Fibroblast of lung (primary cell): ENCODE measurements around the gene ARIH2. TPM values are rescaled to one million over a fixed set of nuclear protein-coding genes. Genes with fewer than 3 reads are reported as not detected.

ENCODE experiments used
- DNase-seq, 2 donors: peaks; one replicate each; pipeline versions ENCODE4 v3.0.0 to v3.0.0-alpha.2; 2010; ENCODE audit warnings: low read depth in 2 of 2
- H2AFZ ChIP-seq: 2 replicates; pipeline ENCODE4 v1.5.1; 2012; ENCODE audit warnings: low read length, control low read depth, inconsistent platforms
- H3K27ac ChIP-seq: 2 replicates; pipeline ENCODE4 v1.5.1; 2011; ENCODE audit warnings: low read length, control low read depth; ENCODE audit not compliant: insufficient read depth
- H3K27me3 ChIP-seq: 2 replicates; pipeline ENCODE4 v1.5.1; 2011; ENCODE audit warnings: mild to moderate bottlenecking, low read length; ENCODE audit not compliant: control insufficient read depth, insufficient read depth
- H3K36me3 ChIP-seq: 2 replicates; pipeline ENCODE4 v1.5.1; 2011; ENCODE audit warnings: low read length; ENCODE audit not compliant: control insufficient read depth, insufficient read depth
- H3K4me1 ChIP-seq: 2 replicates; pipeline ENCODE4 v1.5.1; 2011; ENCODE audit warnings: low read length; ENCODE audit not compliant: control insufficient read depth, insufficient read depth; ENCODE audit errors: extremely low read depth
- H3K4me2 ChIP-seq: 2 replicates; pipeline ENCODE4 v1.5.1; 2011; ENCODE audit warnings: low read length, control low read depth; ENCODE audit not compliant: insufficient read depth; ENCODE audit errors: extremely low read depth
- H3K4me3 ChIP-seq, 4 experiments: fragments of 200-600 bp in 1 of 4; sonication (generic) in 1 of 4; replicated peaks in 1 of 4; 2 replicates each; pipeline ENCODE4 v1.5.1; 2011 to 2016; ENCODE audit warnings: low read length in 4 of 4, low read depth in 3 of 4, mild to moderate bottlenecking in 3 of 4, control low read depth in 2 of 4, inconsistent platforms in 1 of 4, mixed read lengths in 1 of 4; ENCODE audit not compliant: insufficient read depth in 1 of 4; ENCODE audit errors: control extremely low read depth in 1 of 4
- H3K79me2 ChIP-seq: 2 replicates; pipeline ENCODE4 v1.5.1; 2012; ENCODE audit warnings: mild to moderate bottlenecking, low read length, inconsistent platforms; ENCODE audit not compliant: control insufficient read depth, insufficient read depth
- H3K9ac ChIP-seq: 2 replicates; pipeline ENCODE4 v1.5.1; 2011; ENCODE audit warnings: mild to moderate bottlenecking, low read length, control low read depth; ENCODE audit not compliant: insufficient read depth
- H3K9me3 ChIP-seq: 2 replicates; pipeline ENCODE4 v1.5.1; 2012; ENCODE audit warnings: low read depth, low read length; ENCODE audit not compliant: control insufficient read depth, insufficient read depth
- H4K20me1 ChIP-seq: 2 replicates; pipeline ENCODE4 v1.5.1; 2011; ENCODE audit warnings: low read length; ENCODE audit not compliant: control insufficient read depth, insufficient read depth; ENCODE audit errors: extremely low read depth
- EZH2 ChIP-seq: IDR thresholded peaks from 2 replicates; pipeline ENCODE4 v1.5.1; 2012; ENCODE audit warnings: low read length, control low read depth, mild to moderate bottlenecking; ENCODE audit errors: missing control alignments
- polyA plus RNA-seq, 2 donors: library from polyadenylated mRNA; depleted of rRNA in 1 of 2; stranded (reverse) in 1 of 2; unstranded in 1 of 2; fragments of >200 nt; gene quantifications; 2 replicates each; pipeline ENCODE4 v1.2.1, GENCODE V29; 2011 to 2012; ENCODE audit warnings: missing spikeins in 1 of 2
- total RNA-seq: library from RNA; depleted of rRNA; stranded (reverse); fragments of >200 nt; gene quantifications from 2 replicates; pipeline ENCODE4 v1.2.1, GENCODE V29; 2014
- TF ChIP-seq, protein P1 (sequence below), 2 donors: IDR thresholded peaks in 1 of 2; conservative IDR thresholded peaks in 1 of 2; 1 replicate in 1 of 2; 2 replicates in 1 of 2; pipeline ENCODE4 v1.5.1; 2011 to 2012; ENCODE audit warnings: low read length in 2 of 2, control low read depth in 1 of 2, inconsistent platforms in 1 of 2, low read depth in 1 of 2, mild to moderate bottlenecking in 1 of 2

Gene ARIH2
- total and polyA plus RNA-seq, 2 donors (not counting 1 experiment from before 2014, with no cell fraction given), result 71.4 to 91.7 TPM

DNA sequence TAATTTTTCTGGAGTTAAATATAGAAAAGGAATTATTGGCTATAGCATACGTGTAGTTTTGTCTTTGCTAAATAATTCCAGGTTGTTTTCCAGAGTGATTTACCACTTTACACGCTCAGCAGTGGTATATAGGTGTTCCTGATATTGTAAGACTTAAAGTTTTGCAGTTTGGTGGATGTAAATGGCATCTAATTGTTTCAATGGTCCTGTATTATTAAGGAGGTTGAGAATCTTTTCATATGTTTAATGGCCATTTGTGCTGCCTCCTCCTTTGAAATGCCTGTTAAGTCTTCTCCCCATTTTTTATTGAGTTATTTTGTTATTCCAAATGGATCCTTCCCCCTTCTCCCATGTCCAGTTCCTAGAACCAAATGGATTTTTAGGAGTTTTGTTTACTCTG is 44.9 kb downstream of the ARIH2 start:
- no peak for TF ChIP-seq EZH2
- TF ChIP-seq, protein P1, sequence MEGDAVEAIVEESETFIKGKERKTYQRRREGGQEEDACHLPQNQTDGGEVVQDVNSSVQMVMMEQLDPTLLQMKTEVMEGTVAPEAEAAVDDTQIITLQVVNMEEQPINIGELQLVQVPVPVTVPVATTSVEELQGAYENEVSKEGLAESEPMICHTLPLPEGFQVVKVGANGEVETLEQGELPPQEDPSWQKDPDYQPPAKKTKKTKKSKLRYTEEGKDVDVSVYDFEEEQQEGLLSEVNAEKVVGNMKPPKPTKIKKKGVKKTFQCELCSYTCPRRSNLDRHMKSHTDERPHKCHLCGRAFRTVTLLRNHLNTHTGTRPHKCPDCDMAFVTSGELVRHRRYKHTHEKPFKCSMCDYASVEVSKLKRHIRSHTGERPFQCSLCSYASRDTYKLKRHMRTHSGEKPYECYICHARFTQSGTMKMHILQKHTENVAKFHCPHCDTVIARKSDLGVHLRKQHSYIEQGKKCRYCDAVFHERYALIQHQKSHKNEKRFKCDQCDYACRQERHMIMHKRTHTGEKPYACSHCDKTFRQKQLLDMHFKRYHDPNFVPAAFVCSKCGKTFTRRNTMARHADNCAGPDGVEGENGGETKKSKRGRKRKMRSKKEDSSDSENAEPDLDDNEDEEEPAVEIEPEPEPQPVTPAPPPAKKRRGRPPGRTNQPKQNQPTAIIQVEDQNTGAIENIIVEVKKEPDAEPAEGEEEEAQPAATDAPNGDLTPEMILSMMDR (conservative IDR thresholded peaks at IDR 0.05 in 1 of 2, IDR thresholded peaks at IDR 0.05 in 1 of 2; ENCODE audit: low read depth in 1 of 2, low read length in 2 of 2), result no peak
- H3K9ac ChIP-seq, result no peak overlapping the region
- H4K20me1 ChIP-seq, result no peaks in the 10 kb centered on the region
- H3K4me3 ChIP-seq, result no peak overlapping the region
- H3K9me3 ChIP-seq, result no peaks in the 10 kb centered on the region
- no peak overlapping the region for H3K4me2 ChIP-seq
- H3K4me1 ChIP-seq, result no peaks in the 10 kb centered on the region
- H3K27ac ChIP-seq, result no peak overlapping the region
- no peak overlapping the region for H2AFZ ChIP-seq
- peaks cover 4% of the 10 kb centered on the region for H3K36me3 ChIP-seq
- no peaks in the 10 kb centered on the region for H3K79me2 ChIP-seq
- no peak for DNase-seq
- H3K27me3 ChIP-seq, result no peaks in the 10 kb centered on the region

DNA sequence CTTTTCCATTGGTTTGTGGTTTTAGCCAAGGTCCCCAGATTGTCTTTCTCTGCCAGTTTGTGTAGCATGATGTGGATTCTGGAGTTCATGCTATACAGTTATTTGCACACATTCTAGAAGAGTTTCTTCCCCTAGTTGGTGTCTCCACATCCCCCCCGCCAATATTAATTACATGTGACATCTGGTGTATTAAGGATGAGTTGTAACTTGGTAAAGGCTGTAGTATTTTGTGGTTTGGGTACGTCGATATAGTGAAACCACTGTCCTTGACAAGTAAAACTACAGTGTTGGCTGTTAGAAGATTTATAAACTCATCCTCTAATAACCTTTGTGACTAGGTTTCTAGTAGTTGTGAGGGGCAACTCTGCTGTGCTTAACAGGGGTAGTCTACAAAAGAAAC is 47.7 kb downstream of the ARIH2 start:
- Histone ChIP-seq H3K79me2 (no peaks in the 10 kb centered on the region), H3K27me3 (no peaks in the 10 kb centered on the region), H4K20me1 (no peaks in the 10 kb centered on the region), H2AFZ (no peak overlapping the region), H3K9ac (no peak overlapping the region), H3K27ac (no peak overlapping the region), H3K4me2 (no peak overlapping the region), H3K4me3 (no peak overlapping the region), H3K36me3 (peaks cover 8% of the 10 kb centered on the region), H3K9me3 (no peaks in the 10 kb centered on the region), H3K4me1 (no peaks in the 10 kb centered on the region)
- no peak for DNase-seq
- TF ChIP-seq, protein P1 (conservative IDR thresholded peaks at IDR 0.05 in 1 of 2, IDR thresholded peaks at IDR 0.05 in 1 of 2; ENCODE audit: low read depth in 1 of 2, low read length in 2 of 2), result no peak
- TF ChIP-seq EZH2, result no peak

DNA sequence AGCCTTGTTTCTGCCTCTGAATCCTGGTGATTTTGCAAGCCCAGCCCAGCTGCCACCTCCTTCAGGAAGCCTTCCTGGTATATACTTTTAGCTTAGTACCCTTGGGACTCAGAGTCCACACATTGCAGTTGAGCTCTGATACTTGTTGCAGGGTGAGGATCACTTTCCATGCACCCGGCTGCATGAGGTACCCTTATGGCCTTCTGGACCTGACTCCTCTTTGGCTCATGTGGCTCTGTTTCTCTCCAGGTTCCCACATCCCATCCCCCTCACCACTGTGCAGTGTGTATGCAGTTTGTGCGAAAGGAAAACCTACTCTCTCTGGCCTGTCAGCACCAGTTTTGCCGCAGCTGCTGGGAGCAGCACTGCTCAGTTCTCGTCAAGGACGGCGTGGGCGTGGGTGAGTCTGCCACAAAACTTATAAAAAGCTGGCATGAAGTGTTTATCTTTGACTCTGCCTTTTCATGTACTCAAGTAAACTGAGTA is 48.3 kb downstream of the ARIH2 start:
- no peak overlapping the region for H2AFZ ChIP-seq
- no peak overlapping the region for H3K27ac ChIP-seq
- TF ChIP-seq, protein P1 (conservative IDR thresholded peaks at IDR 0.05 in 1 of 2, IDR thresholded peaks at IDR 0.05 in 1 of 2; ENCODE audit: low read depth in 1 of 2, low read length in 2 of 2), result no peak
- no peaks in the 10 kb centered on the region for H3K4me1 ChIP-seq
- DNase-seq, result no peak
- no peaks in the 10 kb centered on the region for H4K20me1 ChIP-seq
- H3K79me2 ChIP-seq, result no peaks in the 10 kb centered on the region
- H3K4me3 ChIP-seq, result no peak overlapping the region
- H3K9ac ChIP-seq, result no peak overlapping the region
- no peak overlapping the region for H3K4me2 ChIP-seq
- H3K36me3 ChIP-seq, result peaks cover 10% of the 10 kb centered on the region
- no peaks in the 10 kb centered on the region for H3K27me3 ChIP-seq
- no peaks in the 10 kb centered on the region for H3K9me3 ChIP-seq
